AG09309 (cell line): Measurements from ENCODE around the gene TEKT5.

Experiments
- DNase-seq: peaks from one replicate; pipeline ENCODE4 v3.0.0-alpha.2; 2010; ENCODE audit warnings: low read depth
- H3K4me3 ChIP-seq: 2 replicates; pipeline ENCODE4 v1.5.1; 2011; ENCODE audit warnings: mild to moderate bottlenecking, low read depth, low read length, moderate library complexity; ENCODE audit not compliant: control insufficient read depth
- TF ChIP-seq, protein P1 (sequence below): IDR thresholded peaks from 2 replicates; pipeline ENCODE4 v1.5.1; 2011; ENCODE audit warnings: mild to moderate bottlenecking, low read depth, low read length, inconsistent platforms; ENCODE audit not compliant: insufficient read depth, control insufficient read depth; ENCODE audit errors: missing control alignments

Gene TEKT5

DNA sequence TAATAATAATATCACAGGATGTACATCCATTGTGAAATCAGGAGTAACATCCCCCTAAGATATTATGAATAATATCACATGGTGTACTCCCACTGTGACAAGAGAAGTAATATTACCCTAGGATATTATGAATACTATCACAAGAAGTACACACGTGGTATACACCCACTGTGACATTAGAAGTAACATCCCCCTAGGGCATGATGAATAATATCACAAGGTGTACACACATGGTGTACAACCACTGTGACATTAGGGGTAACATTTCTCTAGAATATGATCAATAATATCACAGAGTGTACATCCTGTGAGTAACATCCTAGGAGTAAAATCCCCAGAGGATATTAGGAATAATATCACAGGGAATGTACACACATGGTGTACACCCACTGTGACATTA, 5.0 kb upstream of the TEKT5 start:
- TF ChIP-seq, protein P1, sequence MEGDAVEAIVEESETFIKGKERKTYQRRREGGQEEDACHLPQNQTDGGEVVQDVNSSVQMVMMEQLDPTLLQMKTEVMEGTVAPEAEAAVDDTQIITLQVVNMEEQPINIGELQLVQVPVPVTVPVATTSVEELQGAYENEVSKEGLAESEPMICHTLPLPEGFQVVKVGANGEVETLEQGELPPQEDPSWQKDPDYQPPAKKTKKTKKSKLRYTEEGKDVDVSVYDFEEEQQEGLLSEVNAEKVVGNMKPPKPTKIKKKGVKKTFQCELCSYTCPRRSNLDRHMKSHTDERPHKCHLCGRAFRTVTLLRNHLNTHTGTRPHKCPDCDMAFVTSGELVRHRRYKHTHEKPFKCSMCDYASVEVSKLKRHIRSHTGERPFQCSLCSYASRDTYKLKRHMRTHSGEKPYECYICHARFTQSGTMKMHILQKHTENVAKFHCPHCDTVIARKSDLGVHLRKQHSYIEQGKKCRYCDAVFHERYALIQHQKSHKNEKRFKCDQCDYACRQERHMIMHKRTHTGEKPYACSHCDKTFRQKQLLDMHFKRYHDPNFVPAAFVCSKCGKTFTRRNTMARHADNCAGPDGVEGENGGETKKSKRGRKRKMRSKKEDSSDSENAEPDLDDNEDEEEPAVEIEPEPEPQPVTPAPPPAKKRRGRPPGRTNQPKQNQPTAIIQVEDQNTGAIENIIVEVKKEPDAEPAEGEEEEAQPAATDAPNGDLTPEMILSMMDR = no peak
- no peak for DNase-seq
- H3K4me3 ChIP-seq = no peak overlapping the region

DNA sequence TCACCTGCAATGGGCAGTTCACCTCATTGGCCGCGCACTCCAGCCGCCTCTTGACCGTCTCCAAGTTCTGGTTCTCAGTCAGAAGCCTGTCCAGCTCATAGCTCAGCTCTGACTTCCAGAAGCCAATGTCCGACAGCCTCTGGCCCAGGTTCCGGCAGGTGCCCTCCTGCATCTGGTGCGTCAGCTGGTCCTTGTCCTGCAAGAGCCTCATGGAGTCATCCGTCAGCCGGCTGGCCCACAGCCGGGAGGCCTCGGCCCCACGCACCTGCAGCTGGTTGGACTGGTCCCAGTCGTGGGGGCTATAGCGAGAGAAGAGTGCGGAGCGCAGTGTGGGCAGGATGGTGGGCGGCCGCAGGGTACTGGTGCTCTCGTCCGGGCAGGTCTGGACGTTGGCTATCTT, 424 bp downstream of the TEKT5 start:
- TF ChIP-seq, protein P1 = no peak
- DNase-seq = no peak
- H3K4me3 ChIP-seq = no peak overlapping the region

DNA sequence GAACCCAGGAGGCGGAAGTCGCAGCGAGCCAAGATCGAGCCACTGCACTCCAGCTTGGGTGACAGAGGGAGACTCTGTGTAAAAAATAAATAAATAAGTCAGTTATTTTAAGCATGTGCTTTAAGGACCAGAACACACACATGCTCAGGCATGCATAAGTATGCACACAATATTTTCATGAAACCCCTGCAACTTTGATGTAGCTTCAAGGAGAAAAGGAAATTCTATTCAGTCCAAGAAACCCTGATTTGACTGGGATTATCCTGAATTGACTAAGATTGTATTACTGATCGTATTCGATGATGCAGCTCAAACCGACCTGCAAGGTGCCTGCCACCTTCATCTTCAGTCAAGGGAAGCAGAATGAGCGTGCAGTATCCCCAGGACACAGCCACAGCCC, 841 bp downstream of the TEKT5 start:
- H3K4me3 ChIP-seq = no peak overlapping the region

DNA sequence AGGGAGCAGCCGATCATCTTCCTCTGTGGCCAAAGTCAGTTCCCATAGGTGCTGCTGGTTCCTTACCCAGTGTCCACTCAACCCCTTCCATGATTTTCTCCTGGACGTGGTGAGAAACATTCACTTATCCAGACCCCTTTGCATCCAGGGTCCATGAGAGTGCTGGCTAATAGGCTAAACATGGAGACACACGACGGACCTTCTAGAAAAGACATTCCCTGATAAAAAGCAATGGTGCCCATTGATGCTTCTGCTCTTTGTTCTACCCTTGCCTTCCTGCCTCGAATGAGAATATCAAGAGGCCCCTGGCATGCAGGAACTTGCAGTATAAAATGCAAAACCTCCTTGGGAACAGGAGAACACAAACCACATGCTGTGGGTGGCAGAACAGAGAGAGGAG, 2.3 kb downstream of the TEKT5 start:
- H3K4me3 ChIP-seq = no peak overlapping the region
- TF ChIP-seq, protein P1 = no peak

More for the DNA sequence above, 841 bp downstream of the TEKT5 start:
- TF ChIP-seq, protein P1 = no peak
- DNase-seq = no peak

DNA sequence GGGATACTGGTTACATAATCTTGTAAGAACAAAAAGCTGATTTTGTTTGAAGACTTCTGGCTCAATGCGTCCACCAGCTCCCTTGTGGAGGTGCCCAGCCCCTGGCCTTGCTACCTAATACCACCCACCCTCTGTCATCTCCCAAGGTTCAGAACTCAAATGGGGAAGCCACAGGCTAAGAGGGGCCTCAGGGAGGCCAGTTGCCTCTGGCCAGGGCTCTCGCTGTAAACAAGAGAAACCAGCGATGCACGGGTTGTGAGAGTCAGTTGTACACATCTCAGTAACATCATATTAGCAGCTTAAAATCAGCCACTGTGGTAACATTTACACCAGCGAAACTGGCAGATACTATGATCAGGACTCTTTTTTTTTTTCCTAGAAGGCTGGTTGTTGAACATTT, 6.0 kb downstream of the TEKT5 start:
- TF ChIP-seq, protein P1 = no peak
- no peak for DNase-seq
- H3K4me3 ChIP-seq = no peak overlapping the region

More for the DNA sequence above, 2.3 kb downstream of the TEKT5 start:
- DNase-seq = no peak

DNA sequence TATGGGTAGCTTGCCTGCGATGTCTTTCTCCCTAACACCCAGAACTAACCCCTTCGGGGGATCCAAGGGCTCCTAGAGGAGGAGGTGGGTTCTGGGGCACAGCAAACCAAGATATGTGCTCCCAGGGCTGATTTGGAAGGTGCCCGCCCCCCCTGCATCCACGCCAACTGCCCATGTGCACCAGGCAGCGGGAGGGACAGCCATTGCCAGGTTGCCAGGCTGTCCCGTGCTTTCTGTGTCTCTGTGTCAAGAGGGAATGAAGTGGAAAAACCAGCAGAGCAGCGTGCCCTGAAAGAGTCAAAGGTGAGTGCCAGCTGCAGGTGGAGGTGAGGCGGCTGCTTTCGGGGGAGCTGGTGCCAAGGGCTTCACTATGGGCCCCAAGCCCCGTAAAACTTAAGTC, 6.4 kb downstream of the TEKT5 start:
- no peak overlapping the region for H3K4me3 ChIP-seq
- TF ChIP-seq, protein P1 = no peak
- no peak for DNase-seq

DNA sequence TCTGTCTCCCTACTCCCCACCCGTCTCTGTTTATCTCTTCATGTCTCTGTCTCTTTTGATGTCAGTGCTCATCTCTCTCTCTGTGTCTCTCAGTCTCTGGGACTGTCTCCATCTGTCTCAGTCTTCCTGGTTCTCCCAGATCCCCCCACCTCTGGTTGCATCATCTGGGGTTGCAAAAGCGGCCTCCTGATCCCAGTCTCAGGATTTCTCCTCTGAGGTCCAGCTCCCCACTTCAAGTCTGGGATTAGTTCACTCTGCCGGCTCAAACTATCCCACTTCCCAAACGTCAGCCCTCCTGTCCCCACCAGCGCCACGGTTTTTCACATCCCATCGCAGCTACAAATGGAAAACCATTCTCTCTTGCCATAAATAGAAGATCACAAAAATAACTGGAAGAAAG, 9.0 kb downstream of the TEKT5 start:
- no peak for DNase-seq
- TF ChIP-seq, protein P1 = no peak
- H3K4me3 ChIP-seq = no peak overlapping the region
